IPS-20b (cell line): ENCODE data around the gene PIGQ.
A peak's percentile ranks its signal among the peaks of the same experiment; 100 is the strongest.

Experiments
- H3K27ac ChIP-seq: one replicate; pipeline ENCODE4 v1.5.1; 2013; ENCODE audit warnings: low read length
- H3K27me3 ChIP-seq: 2 replicates; pipeline ENCODE4 v1.6.1; 2013; ENCODE audit warnings: mild to moderate bottlenecking, low read length, inconsistent platforms; ENCODE audit not compliant: insufficient read depth
- H3K36me3 ChIP-seq: 2 replicates; pipeline ENCODE4 v1.6.1; 2013; ENCODE audit warnings: low read depth, mild to moderate bottlenecking, inconsistent platforms, low read length, moderate library complexity; ENCODE audit not compliant: insufficient read depth
- H3K4me1 ChIP-seq: 2 replicates; pipeline ENCODE4 v1.6.1; 2013; ENCODE audit warnings: mild to moderate bottlenecking, control low read depth, inconsistent platforms, low read length, moderate library complexity; ENCODE audit not compliant: insufficient read depth
- H3K4me3 ChIP-seq: 2 replicates; pipeline ENCODE4 v1.5.1; 2013; ENCODE audit warnings: mild to moderate bottlenecking, low read length, inconsistent platforms
- H3K9ac ChIP-seq: 2 replicates; pipeline ENCODE4 v1.6.1; 2013; ENCODE audit warnings: low read depth, mild to moderate bottlenecking, inconsistent platforms, low read length, moderate library complexity
- H3K9me3 ChIP-seq: 2 replicates; pipeline ENCODE4 v1.6.1; 2013; ENCODE audit warnings: mild to moderate bottlenecking, low read depth, low read length, inconsistent platforms; ENCODE audit not compliant: insufficient read depth

The PIGQ gene

DNA sequence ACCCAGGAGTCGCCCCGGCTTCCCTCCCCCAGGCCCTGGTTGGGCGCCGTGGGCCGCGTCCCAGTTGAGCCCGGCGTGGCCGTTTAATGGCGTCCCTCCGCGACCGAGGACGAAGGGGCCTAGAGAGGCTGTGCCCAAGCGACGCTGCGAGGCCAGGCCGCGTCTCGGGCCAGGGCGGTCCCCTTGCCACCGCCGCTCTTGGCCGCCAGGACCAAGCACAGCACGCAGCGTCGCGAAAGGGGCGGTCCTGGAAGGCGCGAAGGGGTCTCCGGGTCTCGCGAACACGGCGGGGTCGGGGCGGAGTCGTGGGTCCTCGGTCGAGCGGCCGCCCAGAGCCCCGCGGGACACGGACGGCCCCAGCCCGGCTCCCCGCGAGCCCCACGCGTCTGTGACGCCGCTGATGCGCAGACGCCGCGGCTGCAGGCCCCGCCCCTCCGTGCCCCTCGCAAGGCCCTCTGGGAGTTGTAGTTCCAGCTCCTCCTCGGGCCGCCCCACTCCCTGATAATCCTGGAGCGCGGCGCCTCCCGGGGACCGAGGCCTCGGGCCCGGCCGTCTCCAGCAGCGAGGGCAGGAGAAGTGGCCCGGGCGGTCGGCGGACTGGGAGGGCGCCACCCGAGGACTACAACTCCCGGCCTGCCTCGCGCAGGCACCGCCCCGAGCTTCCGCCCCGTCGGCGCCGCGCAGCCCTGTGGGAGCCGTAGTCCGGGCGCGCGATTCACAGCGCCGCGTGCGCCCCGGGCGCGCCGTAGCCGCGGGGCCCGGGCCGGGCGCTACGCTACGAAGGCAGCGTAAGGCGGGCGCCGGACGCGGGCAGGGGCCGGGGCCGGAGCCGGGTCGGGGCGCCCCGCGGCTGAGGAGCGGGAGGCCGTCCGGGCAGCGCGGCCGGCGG lies 42.5 kb upstream of the PIGQ start, which contains the start of gene CAPN15:
Gene CAPN15 (plus strand): TSS at position 698 of the 889 bp plus-strand sequence. CDS start 19,127 bp downstream, outside the sequence.
- H3K27ac ChIP-seq, result peak within 1 kb of the TSS; percentile 87
- H3K4me1 ChIP-seq, result peaks cover 6% of the 10 kb centered on the region; the same call in 1 of the 2 replicates
- no peaks in the 10 kb centered on the region for H3K36me3 ChIP-seq

DNA sequence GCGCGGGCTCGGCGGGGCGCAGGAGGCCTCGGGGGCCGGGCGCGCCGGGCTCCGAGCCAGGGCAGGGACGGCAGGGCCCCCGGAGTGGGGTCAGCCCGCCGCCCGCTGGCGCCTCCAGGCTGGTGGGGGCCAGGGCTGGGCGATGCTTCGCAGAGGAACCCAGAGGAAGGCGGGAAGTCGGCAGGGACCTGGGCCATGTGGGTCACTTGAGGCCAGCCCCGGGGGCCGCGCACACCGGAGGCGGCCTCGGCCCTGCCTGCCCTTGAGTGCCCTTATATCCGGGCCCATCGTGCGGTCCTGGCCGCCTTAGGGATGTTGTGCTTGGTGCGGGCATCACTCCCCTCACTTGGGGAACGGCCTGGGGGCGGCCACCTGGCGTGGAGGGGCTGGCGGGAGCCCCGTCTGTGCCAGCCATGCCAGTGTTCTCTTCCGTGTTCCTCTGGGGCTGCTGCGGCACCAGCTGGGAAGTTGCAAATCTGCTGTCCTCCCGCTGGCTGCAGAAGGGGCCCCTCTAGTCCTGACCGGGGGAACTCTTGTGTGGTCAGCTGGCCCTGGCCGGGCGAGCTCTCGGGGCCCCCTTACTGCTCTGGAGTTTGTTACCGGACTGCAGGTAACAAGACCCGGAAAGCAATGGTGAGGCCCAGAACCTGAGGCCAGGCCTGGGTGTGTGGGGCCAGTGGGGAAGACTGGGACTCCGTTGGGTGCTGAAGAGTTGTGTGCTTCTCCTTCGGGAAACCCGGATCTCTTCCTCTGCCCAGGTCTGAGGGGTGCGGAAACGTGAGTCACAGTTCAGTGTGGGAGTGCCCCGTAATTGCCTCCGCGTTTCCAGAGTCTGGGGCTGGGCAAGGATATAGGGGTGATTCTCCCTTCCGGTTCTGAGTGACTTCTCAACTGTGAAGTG lies 41.4 kb upstream of the PIGQ start:
- Histone ChIP-seq H3K36me3 (no peaks in the 10 kb centered on the region), H3K4me1 (peaks cover 6% of the 10 kb centered on the region; the same call in 1 of the 2 replicates), H3K27ac (no peak overlapping the region), H3K4me3 (peak overlapping the region; percentile 78), H3K9ac (peak overlapping the region; percentile 72), H3K27me3 (no peaks in the 10 kb centered on the region), H3K9me3 (no peaks in the 10 kb centered on the region)

More for the DNA sequence above, 42.5 kb upstream of the PIGQ start, which contains the start of gene CAPN15:
- H3K4me3 ChIP-seq, result peak within 1 kb of the TSS; percentile 88
- H3K27me3 ChIP-seq, result no peaks in the 10 kb centered on the region
- no peaks in the 10 kb centered on the region for H3K9me3 ChIP-seq
- H3K9ac ChIP-seq, result peak within 1 kb of the TSS; percentile 87

DNA sequence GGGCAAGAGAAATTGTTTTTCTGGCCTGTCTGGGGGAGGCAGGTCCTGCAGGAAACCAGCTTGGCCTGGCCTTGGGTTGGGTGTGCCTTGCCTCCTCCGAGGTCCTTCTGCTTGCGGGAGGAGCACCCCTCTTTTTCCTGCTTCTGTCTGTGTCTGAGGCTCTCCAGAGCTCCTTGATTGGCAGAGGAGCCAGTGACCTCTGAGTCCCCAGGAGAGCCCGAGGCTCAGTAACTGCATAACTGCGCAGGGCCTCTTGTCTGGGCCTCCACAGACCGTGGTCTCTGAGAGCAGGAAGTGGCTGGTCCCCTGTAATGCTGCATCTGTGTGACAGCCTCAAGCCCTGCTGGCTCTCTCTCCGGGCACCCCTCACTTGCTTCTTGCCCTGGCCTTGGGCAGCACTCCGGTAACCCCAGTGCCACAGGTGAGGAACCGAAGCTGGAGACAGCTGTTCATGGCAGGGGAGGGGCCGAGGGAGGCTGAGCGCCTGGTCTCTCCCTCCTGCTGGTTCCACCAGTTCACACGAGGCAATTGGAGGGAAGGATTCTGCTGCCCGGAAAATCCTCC lies 40.7 kb upstream of the PIGQ start:
- peaks cover 6% of the 10 kb centered on the region; the same call in 1 of the 2 replicates for H3K4me1 ChIP-seq
- no peak overlapping the region for H3K27ac ChIP-seq
- peak overlapping the region; percentile 78 for H3K4me3 ChIP-seq
- no peaks in the 10 kb centered on the region for H3K27me3 ChIP-seq
- no peaks in the 10 kb centered on the region for H3K9me3 ChIP-seq
- H3K36me3 ChIP-seq, result no peaks in the 10 kb centered on the region
- H3K9ac ChIP-seq, result peak overlapping the region; percentile 72; the same call in 1 of the 2 replicates

DNA sequence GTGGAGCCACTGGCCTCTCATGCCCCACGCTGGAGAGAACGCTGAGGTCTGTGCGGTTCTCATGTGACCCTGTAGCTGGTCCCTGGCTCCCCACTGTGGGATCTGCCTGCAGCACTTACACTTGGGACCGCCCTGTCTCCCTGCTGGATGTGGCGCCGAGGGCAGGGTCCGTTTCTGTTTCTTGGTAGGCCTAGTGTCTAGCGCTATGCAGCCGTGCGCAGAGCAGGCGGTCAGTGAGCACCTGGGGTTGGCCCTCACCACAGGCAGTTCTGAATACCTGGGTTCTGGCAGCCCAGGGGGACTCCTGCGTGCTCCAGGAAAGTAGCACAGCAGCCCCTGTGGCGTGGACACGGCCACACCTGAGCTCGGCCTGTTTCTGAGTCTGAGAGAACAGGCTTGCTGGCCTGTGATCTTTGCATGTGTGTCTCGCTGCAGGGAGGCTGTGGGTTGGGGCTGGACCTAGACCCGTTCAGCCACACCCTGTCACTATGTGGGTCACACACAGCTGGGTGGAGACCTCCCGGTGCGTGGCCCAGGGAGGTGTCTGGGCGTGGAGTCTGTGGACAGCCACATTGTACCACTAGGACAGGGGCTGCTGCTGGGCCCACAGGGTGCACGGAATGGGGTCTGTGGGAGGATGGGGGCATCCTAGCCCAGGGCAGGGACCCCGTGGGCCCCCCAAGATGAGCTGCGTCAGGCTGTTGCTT lies 39.5 kb upstream of the PIGQ start:
- H3K27me3 ChIP-seq, result no peaks in the 10 kb centered on the region
- no peaks in the 10 kb centered on the region for H3K36me3 ChIP-seq
- H3K9ac ChIP-seq, result no peak overlapping the region; the same call in 1 of the 2 replicates
- peaks cover 6% of the 10 kb centered on the region; the same call in 1 of the 2 replicates for H3K4me1 ChIP-seq
- no peak overlapping the region for H3K27ac ChIP-seq
- no peak overlapping the region for H3K4me3 ChIP-seq
- H3K9me3 ChIP-seq, result no peaks in the 10 kb centered on the region

DNA sequence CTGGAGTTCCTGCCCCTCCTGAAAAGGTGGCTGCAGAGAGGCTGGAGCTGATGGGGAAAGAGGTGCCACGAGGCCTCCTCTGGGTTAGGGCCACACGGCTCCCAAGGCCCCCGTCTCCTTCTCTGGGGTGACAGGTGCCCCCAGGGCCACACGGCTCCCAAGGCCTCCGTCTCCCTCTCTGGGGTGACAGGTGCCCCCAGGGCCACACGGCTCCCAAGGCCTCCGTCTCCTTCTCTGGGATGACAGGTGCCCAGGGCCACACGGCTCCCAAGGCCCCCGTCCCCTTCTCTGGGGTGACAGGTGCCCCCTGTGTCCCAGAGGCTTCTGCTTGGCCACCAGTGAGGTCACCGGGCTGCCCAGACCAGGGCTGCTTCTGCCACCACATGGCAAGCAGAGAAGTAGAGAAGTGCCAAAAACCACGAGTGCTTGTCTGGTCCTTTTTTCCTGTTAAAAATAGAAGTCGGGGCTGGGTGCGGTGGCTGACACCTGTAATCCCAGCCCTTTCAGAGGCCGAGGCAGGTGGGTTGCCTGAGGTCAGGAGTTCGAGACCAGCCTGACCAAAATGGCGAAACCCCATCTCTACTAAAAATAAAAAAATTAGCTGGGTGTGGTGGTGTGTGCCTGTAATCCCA lies 38.2 kb upstream of the PIGQ start:
- Histone ChIP-seq H3K9me3 (no peaks in the 10 kb centered on the region), H3K4me1 (peaks cover 6% of the 10 kb centered on the region; the same call in 1 of the 2 replicates), H3K27me3 (no peaks in the 10 kb centered on the region), H3K36me3 (no peaks in the 10 kb centered on the region), H3K4me3 (no peak overlapping the region), H3K27ac (no peak overlapping the region), H3K9ac (no peak overlapping the region)

DNA sequence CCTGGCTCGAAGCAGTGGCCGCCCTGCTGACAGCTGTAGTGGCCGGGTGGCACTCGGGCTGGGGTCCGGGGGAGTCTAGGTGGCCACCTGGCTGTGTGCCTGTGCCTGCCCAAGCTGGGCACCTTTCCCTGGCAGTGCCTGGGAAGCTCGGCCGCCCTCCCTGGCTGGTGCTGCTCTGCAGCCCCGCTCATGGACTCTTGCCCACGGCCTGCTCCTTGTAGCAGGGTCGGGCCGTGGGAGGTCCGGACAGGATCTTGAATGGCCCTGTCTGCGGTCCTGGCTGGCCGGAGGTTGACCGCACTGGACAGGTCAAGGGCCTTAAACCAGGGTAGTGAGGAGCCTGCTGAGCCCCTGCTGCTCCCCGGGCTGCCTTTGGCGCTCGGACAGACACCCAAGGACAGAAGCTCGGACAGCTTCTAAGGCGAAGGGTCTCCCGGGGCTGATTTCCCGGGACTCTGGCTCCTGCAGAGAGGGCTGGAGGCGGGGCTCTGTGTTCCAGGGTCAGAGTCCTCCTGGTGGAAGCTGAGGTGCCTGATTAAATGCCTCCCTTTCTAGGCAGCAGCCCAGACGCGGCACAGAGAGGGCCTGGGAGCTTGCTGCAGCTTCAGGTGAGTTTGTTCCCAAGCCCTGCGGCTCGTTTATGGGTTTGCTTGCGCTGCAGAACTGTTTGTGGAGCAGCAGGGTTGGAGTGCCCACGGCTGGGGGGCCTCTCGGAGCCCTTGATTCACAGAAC lies 36.2 kb upstream of the PIGQ start:
- H3K4me1 ChIP-seq, result peaks cover 5% of the 10 kb centered on the region; the same call in 1 of the 2 replicates
- H3K9ac ChIP-seq, result no peak overlapping the region

DNA sequence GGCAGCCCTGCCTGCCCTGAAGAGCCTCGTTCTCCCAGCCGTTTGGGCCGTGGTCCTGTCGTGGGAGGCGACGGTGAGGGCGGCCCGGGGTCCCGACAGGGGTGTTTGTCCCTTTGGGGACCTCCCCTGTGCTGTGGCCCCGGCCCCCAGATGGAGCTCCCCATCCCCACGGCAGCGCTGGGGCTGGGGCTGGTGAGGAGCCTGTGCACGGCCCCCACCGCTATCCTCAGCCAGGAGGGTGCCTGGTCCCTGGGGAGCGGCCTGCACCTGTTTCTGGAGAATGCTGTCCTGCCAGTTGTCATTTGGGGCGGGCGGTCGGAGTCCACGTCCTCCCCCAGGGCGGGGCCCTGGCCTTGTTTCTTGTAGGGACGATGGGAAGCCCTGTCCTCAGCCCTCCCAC lies 35.6 kb upstream of the PIGQ start:
- no peaks in the 10 kb centered on the region for H3K9me3 ChIP-seq
- H3K4me1 ChIP-seq, result no peaks in the 10 kb centered on the region
- H3K4me3 ChIP-seq, result no peak overlapping the region
- no peaks in the 10 kb centered on the region for H3K27me3 ChIP-seq
- H3K36me3 ChIP-seq, result no peaks in the 10 kb centered on the region; the same call in 1 of the 2 replicates
- H3K27ac ChIP-seq, result no peak overlapping the region
- no peak overlapping the region for H3K9ac ChIP-seq

More for the DNA sequence above, 36.2 kb upstream of the PIGQ start:
- H3K36me3 ChIP-seq, result no peaks in the 10 kb centered on the region; the same call in 1 of the 2 replicates
- no peaks in the 10 kb centered on the region for H3K9me3 ChIP-seq
- H3K27ac ChIP-seq, result no peak overlapping the region
- no peaks in the 10 kb centered on the region for H3K27me3 ChIP-seq
- no peak overlapping the region for H3K4me3 ChIP-seq

DNA sequence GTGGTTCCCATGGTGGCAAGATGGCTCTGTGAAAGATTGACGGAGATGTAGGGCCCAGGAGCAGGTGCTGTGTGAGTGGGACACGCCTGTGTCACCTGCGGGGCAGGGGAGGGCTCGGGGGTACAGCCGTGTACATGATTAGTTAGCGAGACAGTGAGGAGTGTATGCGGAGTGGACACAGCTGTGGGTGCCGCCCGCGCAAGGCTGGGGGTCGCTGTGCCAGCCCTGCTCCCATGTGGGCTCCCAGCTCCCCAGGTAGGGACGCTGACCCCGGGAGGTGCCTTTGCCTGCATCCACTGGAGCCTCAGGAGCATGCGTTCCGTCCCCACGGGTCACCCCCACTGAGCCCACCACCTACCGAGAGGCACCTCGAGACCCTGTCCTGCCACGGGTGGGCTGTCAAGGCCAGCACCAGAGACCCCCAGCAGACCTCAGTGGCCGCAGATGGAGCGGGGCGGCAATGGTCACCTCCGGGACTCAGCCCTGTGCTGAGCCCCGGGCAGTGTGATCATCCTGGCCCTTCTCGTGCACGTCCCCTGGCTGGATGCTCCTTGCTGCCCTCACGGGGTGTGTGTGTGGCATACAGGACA lies 34.8 kb upstream of the PIGQ start:
- Histone ChIP-seq H3K4me1 (no peaks in the 10 kb centered on the region), H3K9ac (no peak overlapping the region), H3K27ac (no peak overlapping the region)

DNA sequence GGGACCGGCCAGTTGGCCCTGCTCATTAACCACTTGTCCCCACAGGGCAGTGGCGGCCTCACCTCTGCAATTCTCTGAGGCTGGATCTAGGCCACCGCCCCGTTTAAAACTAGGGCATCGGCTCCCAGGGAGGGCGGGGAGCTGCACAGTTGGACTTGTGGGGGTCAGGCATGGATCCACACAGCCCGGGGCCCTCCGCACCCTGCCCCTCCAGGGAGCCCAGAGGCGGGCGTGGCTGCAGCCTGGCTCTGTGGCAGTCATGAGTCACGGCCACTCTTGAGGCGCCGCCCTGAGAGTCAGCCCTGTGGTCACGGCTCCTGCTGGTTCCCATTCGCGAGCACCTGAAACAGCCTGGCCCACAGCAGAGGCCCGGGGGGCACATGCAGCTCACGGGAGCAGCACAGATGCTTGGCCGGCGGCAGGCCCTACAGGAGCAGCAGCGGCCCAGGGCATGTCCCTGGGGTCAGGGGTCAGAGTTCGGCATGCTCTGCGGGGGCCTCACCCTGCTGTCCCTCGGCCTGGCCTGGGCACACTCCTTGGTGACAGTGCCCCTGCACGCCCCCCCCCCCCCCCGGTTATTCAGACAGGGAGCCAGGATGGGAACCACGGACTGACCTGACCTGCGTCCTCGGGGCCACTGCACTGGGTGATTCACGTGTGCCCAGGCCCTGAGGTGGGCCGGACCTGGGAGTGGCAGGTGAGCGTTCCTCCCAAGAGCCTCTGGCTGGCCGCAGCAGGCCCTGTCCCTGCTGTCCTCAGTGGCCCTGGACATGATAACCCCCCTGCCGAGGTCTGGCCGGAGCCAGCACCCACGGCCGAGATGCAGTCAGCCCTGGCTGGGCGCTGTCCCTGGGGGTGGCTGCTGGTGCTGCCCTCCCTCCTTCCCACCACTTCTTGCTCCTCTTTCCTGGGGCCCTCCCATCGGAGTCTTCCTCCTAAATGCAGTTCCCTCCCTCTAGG lies 34.0 kb upstream of the PIGQ start:
- H3K9ac ChIP-seq, result no peak overlapping the region
- H3K4me1 ChIP-seq, result no peaks in the 10 kb centered on the region
- no peaks in the 10 kb centered on the region for H3K27me3 ChIP-seq
- no peak overlapping the region for H3K4me3 ChIP-seq
- H3K36me3 ChIP-seq, result no peaks in the 10 kb centered on the region; the same call in 1 of the 2 replicates
- H3K27ac ChIP-seq, result no peak overlapping the region
- no peaks in the 10 kb centered on the region for H3K9me3 ChIP-seq

More for the DNA sequence above, 34.8 kb upstream of the PIGQ start:
- H3K27me3 ChIP-seq, result no peaks in the 10 kb centered on the region
- H3K36me3 ChIP-seq, result no peaks in the 10 kb centered on the region; the same call in 1 of the 2 replicates
- no peak overlapping the region for H3K4me3 ChIP-seq
- no peaks in the 10 kb centered on the region for H3K9me3 ChIP-seq
